HK-2 (cell line): Measurements from ENCODE around the gene MELTF.
A peak's percentile ranks its signal among the peaks of the same experiment; 100 is the strongest.

Experiments used
- DNase-seq: peaks from one replicate; pipeline ENCODE4 v3.0.0-alpha.2; 2018; ENCODE audit not compliant: unreplicated experiment

Gene MELTF

DNA sequence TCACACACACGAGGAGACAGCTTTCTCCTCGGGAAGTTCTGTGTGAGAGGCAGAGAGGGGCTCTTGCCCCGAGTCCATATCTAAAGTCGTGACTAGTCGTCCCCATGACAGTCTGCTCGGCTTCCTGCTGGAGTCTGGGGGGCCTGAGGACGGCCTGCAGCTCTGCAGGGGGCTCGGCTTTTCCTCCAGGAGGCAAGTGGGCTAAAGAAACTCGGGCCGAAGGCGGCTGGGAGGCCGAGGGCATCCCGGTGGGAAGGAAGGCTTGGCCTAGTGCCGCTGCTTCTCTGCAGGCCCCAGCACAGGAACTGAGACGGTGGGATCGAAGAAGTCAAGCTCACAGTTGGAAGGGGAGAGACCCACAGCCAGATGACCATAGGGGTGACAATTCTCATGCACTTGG, 35.6 kb downstream of the MELTF start:
- no peak for DNase-seq

DNA sequence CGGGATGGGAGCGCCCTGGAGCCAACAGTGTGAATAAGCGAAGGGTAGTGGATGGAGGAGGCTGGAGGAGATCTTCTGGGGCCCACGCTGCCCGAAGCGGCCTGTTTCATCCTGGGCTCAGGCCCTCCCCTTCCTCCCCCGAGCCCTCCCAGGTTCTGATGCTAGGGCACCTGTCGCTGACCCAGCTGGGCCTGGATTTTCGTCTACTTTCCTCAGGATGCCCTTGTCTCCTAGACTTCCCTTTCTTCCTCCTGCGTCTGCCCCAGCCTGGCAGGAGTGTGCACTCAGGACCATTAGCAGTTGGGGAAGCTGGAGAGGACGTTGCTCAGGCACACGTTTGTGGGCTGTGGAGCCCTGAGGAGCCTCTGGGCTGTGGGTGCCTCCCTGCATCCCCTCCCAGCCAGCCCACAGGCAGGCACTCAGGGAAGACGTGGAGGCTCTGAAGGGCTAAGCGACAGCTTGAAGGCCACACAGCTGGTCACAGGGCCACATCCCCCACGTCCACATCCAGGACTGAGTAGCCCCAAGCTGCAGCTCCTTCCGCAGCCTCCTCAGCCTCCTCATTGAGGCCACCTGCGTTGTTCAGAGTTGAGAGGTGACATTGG, 37.1 kb downstream of the MELTF start:
- no peak for DNase-seq

DNA sequence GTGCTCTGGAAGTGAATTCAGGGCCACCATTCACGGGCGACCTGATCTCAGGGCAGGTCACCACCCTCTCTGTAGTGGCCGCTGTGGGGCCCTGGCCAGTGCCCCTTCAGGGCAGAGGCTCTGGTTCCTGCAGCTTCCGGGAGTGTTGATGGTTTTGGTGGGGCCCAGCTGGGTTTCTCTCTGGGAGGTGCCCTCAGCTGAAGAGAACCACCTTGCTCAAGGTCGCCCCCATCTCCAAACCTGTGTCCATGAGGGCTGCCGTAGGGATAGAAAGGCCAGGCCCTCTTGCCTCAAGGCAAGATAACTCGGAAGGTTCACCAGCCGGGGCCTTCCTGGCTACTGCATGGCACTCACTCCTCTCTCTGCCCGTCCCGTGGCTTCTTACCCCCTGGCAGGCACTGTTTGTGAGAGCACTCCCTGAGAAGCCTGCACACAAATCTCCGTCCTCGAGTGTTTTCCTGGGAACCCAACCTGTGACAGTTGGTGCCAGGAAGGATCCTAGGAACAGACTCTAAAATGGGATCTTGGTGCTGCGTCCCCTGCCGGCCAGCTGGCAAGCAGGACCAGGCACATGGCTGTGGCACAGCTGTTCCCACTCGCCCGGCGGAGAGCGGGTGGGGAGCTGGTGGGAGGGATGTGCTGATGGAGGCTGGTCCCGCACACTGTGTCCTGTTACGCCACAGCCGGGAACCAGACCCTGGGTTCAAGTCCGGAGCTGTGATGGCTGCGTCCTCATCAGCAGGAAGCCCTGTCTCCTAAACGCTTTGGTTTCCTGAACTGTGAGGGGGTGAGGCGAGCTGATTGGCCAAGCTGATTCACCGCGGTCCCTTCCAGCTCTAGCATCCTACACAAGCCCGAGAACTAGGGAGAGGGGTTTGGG, 37.8 kb downstream of the MELTF start:
- no peak for DNase-seq

DNA sequence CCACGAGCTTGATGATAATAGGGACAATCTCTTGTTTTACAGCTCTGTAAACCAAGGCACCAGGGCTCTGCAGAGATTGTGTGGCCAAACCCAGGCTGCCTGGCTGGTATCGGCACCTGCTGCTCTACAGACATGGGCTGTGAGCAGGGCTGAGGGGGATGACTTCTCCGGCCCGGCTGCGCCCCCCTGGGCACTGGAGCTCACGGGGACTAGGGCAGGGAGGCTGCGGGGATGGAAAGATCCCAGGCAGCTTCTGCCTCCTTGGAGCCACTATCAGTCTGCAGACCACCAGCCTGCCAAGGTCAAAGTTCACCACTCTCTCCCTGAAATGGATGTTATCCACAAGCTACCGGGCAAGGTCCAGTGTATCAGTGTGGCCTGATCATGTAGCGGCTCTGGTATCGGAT, 39.0 kb downstream of the MELTF start:
- no peak for DNase-seq

DNA sequence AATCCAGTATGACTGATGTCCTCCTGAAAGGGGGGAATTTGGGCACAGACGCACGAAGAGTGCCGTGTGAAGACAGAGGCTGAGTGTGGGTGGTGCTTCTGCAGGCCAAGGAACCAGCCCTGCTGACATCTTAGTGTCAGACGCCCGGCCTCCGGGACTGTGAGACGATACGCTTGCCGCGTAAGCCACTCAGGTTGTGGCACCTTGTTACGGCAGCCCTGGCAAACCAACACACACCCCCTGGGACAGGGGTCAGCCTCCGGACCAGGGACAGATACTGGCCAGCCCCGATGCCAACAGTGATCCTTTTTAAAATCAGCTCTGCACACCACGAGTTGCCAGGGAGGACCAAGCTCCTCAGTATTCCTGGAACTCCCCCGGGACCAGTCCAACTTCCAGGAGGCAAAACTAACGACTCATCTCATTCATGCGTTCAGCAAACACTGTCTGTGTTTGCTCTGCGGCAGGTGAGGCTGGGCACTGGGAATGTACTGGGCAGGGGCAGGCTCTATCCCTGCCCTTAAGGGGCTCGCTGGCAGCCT, 39.8 kb downstream of the MELTF start:
- DNase-seq: no peak

DNA sequence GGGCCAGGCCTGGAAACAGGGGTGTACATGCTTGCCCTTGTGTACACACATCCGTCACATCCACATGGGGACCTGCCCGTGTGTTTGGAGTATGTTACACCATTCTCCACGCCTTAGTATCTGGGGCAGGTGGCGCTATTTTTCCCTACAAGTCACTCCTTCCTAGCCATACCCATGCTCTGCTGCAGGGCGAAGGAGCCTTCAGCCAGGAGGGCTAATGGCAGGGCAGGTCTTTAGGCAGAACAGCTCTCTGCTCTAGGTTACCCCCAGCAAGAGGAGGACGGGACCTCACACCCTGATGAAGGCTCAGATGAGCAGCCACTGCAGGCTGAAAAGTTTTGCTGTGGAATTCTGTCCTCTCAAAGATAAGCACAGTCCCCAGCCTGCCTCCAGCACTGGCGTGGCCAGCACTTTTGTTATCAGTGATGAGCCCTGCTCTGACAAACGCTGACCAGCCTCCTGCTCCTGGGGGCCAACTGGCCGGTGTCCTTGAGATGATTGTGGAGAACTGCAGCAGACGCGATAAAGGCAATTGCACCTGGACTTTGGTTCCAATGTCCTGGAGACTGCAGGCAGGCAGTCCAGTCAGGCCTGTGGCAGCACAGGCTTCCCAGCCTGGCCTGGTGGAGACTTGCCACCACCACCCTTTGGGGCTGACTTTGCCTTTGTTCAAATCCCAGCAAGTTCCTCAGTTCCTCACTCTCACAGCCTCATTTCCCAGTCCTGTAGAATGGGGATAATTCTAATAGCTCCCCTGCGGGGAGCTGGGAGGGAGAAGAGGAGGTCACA, 41.2 kb downstream of the MELTF start:
- DNase-seq: no peak

DNA sequence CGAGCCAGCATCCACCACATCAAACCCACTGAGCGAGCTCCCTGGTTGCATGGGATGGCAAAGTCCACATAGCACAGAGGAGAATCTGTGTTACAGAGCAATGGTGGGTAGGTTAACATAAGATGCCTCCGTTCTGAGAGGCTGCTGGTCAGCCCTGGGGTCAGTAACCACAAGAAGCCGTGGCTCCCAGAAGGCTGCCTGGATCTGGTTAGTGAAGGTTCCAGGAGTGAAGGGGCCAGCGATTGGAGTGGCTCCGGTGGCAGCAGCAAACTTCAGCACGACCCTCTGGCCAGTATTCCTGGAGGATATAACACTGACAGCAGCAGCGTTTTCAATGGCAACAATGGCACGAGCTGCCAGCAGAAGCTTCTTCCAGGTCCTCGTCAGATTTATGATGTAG, 42.6 kb downstream of the MELTF start:
- no peak for DNase-seq

DNA sequence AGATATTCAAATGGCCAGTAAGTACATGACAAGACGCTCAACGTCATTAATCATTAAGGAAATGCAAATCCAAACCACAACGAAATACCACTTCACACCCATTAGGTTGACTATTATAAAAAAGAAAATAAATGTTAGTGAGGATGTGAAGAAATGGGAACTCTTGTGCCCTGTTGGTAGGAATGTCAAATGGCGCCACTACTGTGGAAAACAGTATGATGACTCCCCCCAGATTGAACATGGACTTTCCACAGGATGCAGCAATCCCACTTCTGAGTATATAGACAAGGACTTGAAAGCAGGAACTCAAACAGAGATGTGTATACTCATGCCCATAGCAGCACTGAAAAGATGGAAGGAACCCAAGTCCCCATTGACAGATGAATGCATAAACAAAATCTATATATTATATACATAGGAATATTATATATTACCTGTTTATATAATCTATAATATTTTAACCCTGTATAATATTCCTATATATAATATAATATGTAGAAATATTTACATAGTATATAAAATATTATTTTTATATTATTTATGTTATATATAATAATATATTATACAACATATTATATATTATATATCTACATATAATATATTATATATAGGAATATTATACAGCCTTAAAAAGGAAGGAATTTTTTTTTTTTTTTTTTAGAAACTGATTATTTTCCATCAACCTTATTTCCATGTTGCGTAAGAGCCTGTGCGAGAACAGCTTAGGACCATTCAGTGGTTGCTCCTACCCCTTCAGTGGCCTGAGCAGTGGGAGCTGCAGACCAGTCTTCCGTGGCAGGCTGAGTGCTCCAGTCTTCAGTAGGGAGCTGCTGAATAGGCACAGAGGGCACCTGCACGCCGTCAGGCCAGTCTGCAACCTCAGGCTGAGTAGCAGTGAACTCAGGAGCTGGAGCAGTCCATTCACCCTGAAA, 43.4 kb downstream of the MELTF start:
- no peak for DNase-seq

DNA sequence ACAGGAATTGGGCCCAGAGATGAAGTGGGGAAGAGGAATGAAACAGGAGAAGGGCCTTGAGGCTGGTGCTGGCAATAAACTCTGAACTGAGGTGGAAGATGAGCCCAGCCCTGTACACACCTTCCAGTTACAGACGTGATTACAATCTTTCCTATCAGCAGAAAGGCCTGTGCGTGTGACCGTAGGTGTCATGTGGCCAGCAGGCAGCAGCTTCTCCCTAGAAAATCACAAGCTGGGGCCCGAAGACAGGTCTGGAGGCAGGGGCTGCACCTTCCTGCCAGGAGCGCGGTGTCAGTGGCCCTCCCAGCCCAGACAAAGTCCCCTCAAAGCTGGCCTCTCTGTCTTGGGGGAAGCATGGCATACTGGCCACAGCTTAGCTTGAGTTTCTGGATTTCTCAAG, 44.3 kb downstream of the MELTF start:
- no peak for DNase-seq

DNA sequence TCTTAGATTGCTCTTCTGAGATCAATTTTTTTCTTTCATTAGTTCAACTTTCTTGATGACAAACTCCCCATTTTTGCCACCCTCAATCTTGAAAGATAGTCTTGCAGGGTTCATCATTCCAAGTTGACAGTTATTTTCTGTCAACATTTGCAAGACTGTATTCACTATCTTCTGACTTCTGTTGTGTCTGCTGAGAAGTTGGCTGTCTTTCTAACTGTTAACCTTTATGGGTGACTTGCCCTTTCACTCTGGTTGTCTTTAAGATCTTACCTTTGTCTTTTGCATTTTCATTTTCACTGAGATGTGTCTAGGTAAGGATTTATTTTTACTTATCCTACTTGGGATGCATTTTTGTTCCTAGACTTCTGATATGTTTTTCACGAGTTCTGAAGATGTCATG, 46.4 kb downstream of the MELTF start:
- no peak for DNase-seq

DNA sequence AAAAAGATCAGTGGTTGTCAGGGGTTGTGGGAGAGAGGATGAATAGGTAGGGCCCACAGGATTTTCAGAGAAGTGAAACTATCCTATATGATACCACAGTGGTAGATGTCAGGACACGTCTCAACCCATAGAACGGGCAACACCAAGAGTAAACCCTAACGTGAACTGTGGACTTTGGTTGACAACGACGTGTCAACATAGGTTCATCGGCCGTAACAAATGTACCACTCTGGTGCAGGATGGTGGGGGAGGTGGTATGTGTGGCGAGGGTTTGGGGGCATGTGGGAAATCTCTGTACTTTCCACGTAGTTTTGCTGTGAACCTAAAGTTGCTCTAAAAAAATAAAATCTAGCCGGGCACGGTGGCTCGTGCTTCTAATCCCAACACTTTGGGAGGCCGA, 48.0 kb downstream of the MELTF start:
- DNase-seq: no peak

DNA sequence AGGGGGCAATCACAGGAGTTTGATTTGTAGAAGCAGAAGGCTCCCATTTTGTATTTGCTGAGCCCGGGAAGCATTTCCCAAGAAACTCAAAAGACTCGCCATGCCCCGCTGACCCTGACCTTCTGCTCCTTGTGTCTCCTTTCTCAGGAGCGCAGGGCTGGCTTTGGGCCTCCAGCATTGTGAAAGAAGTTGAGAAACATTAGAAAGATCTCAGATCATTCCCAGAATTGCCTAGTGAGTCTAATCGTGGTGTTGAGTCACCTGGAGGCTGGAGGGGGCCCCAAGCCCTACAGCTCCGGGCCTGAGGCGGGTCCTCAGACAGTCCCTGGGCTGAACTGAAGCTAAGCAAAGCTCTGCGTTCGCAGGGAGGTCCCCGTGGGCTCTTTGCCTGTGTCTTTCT, 50.1 kb downstream of the MELTF start:
- DNase-seq: no peak

DNA sequence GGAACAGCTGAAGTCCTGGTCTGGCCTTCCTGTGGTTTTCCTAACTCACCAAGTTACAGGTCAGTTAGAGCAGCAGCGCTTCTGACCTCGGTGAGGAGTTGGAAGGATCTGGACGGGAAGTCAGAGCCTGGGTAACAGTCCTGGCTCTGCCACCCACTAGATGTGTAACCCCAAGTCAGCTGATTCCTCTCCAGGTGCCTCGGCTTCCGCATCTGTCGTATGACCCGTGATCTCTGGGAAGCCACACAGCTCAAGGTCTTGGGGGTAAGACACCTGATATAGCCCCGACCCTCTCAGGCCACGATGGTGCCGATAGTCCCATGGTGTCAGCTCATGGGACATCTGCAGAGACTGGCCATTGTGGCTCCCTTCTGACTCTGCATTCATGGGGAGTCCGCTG, 52.7 kb downstream of the MELTF start:
- no peak for DNase-seq

DNA sequence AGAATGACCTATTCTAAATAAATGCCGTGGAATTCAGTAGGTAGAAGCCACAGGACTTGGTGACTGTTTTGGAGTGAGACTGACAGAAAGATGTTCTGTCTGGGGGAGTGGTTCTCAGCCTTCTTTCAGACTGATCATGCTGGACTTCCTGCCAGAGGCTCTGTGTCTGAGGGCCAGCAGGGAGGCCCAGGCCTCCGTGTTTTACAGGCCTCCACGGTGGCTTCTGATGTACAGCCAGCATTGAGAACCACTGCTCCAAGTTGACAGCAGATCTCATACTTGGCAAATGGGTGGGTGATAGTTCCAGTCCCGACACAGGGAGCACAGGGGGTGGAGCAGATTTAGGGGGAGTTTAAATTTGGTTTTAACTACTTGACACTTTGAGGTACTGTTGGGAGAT, 54.3 kb downstream of the MELTF start:
- DNase-seq: no peak

DNA sequence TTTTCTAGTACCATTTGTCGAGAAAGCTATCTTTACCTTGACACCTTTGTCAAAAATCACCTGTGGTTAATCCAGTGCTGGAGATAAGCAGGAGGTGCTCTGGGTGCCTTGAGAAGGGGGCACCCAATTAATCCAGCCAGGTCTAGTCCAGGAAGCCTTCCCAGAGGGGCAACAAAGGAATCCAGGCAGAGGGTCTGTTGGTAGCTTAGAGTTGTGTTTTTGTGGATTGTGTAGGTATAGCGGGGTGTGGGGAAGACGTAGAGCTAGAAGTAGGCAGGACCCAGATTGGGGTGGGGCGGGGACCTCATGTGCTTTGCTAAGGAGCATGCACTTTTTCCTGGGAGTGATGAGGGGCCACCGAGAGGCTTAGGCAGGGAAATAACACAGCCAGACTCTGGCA, 55.0 kb downstream of the MELTF start:
- no peak for DNase-seq

DNA sequence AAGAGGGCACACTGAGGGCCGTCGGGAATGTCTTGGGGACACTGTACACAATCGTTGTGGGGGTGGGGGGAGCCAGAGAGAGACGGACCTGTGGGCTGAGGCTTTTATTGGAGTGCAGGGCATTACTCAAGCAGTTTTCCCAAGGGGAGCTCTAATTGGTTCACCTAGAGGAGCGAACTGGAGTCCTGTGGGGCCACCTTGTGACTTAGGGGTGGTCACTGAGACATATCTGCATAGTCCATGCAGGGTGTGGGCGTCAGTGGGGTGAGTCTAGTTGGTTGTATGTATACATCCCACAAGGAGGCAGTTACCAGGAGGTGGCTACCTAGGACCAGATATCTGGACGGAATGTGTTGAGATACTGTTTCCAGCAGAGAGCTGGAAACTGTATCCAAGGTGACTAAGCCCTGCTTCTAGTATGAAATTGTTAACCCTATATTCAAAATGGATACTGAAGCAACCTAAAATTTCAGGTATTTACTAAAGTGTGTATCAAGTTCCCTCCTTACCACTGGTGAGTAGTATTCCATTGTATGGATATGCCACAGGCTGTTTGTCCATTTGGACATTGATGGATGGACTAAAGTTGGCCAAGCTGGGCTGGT, 58.4 kb downstream of the MELTF start:
- no peak for DNase-seq

DNA sequence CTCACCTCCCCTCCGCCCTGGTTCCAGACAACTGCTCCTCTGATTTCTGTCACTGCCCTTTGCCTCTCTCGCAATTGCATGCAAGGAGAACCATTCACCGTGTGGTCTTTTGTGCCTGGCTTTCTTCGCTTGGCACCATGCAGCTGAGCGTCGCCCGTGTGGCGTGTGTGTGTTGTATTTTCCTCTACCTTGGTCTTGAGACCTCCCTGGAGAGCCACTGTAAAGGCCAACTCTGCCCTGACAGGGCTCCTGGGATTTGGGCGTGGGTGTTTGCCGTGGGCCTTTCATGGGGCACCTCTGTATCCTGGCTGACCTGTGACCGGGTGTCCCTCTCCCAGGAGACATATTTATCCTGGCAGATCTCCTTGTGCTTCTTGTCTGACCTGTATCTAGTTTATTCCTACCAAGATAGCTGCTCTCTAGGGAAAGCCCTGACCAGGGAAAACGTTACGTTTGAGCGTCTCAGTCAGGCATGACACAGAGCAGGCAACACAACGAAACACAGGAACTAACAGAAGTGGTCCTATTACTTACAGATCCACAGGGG, 59.0 kb downstream of the MELTF start:
- DNase-seq: no peak

DNA sequence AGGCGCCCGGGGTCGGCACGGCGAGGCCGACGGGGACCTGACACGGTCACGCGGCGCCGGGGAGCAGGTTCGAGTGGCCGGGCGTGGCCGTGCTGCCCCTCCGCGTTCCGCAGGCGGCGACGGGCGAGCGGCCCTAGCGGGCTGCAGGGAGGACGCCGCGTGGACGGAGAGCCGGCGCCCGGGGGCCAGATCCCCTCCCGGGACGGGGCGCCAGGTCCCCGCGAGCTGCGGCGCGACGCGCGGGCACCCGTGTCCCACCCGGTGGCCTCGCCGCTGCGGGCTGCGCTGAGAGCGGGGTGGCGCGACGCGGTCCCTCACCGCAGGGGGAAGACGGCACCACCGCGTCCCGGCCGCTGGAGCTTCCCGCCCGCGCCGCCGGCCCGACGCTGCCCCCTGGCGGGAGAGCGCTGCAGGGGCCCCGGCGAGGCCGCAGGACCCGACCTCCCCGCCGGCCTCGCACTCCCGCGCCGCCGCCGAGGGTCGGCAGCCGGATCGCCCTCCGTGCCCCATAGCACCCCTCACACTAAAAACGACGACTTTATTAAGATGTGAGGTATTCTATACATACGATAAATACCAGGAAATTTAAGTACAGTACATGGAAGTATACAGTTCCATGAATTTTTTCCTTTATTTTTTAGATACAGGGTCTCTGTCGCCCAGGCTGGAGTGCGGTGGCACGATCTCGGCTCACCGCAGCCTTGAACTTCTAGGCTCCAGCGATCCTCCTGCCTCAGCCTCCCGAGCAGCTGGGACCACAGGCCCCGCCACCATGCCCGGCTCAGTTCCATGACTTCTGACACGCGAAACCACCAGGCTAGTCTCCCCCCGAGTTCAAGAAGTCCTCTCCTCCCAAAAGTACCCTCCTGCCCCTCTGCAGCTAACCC, 59.7 kb downstream of the MELTF start:
- peak; percentile 74 for DNase-seq

DNA sequence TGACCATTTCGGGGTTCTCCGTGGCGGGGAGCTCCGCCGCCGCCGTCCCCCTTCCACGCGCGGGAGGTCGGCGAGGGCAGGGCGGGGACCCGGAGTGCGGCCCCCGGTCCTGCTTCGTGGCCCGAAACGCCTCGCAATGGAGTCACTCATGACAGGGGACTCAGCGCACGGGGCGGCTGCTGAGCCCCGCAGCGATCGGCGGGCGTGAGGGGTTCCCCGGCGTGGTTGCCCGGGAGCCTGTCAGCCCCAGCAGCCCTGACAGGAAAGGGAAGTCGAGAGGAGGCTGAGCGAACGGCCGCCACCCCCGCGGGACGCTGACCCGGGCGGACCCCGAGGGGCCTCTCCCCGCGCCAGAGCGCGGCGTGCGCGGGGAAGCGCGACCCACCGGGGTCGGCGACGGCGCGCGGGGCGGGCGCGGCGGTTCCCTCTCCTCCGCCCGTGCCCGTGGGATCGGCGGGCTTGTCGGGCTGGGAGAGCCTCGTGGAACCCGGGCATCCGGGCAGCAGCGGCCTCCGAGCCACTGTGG, 60.4 kb downstream of the MELTF start:
- DNase-seq: peak; percentile 60
